HCT116 (cell line): ENCODE data around the gene SUCNR1. TPM values are rescaled to one million over a fixed set of nuclear protein-coding genes. Genes with fewer than 3 reads are reported as not detected.

Source experiments
- ATAC-seq: fragments of 200-7000 bp; cut with Tn5 transposase; 2 replicates; pipeline ENCODE4 v1.9.1; 2020; ENCODE audit warnings: mild to moderate bottlenecking, moderate library complexity
- BruUV-seq: library from RNA; stranded (reverse); fragments of 400-500 nt; replicated peaks from 2 replicates; lab custom pipeline; 2021; lab: Mats Ljungman, UMichigan
- CTCF ChIA-PET: fragments of 300-600 bp; sonication (Branson Sonifier 250); formaldehyde crosslinking; loops from one replicate; lab custom pipeline; 2021; ENCODE audit warnings: antibody characterized with exemption; lab: Charles Lee
- POLR2A ChIA-PET: fragments of 300-600, 350-600 bp; sonication (Branson Sonifier 250); formaldehyde crosslinking; loops from one replicate; lab custom pipeline; 2021; ENCODE audit warnings: antibody characterized with exemption; lab: Charles Lee
- RAD21 ChIA-PET, 2 experiments: fragments of 300-600 bp; sonication (Branson Sonifier 250); formaldehyde crosslinking; loops; one replicate each; lab custom pipeline; 2023; ENCODE audit warnings: low total read pairs in 2 of 2; ENCODE audit not compliant: uncharacterized antibody in 2 of 2, unreplicated experiment in 2 of 2, low non-redundant PET in 1 of 2; lab: Charles Lee
- DNase-seq: peaks from one replicate; pipeline ENCODE4 v3.0.0-alpha.2; 2010; ENCODE audit warnings: low read depth, low spot score
- H2AFZ ChIP-seq: fragments of 200-600 bp; shearing (Covaris generic), sonication (generic); 2 replicates; pipeline ENCODE4 v1.6.1; 2017; ENCODE audit warnings: low read depth, mixed run types, mixed read lengths, antibody characterized with exemption, low read length; ENCODE audit not compliant: poor library complexity, severe bottlenecking
- H3K27ac ChIP-seq: 2 replicates; pipeline ENCODE4 v1.5.1; 2012; ENCODE audit warnings: low read depth, low read length
- H3K27me3 ChIP-seq: fragments of 200-600 bp; sonication (generic); 2 replicates; pipeline ENCODE4 v1.6.1; 2016; ENCODE audit warnings: mixed run types, low read length, mixed read lengths; ENCODE audit not compliant: insufficient read depth
- H3K36me3 ChIP-seq, 2 experiments: fragments of 200-500 bp in 1 of 2; fragments of 200-600 bp in 1 of 2; sonication (Bioruptor generic) in 1 of 2; sonication (generic) in 1 of 2; 2 replicates each; pipeline versions ENCODE4 v1.5.1 to v1.6.1; 2014 to 2016; ENCODE audit warnings: low read length in 2 of 2, inconsistent platforms in 1 of 2, mixed read lengths in 1 of 2, mixed run types in 1 of 2; ENCODE audit not compliant: insufficient read depth in 2 of 2, control insufficient read depth in 1 of 2
- H3K4me1 ChIP-seq, 2 experiments: fragments of 200-600 bp in 1 of 2; sonication (generic) in 1 of 2; 2 replicates each; pipeline versions ENCODE4 v1.5.1 to v1.6.1; 2012 to 2017; ENCODE audit warnings: low read length in 2 of 2, inconsistent platforms in 1 of 2, mild to moderate bottlenecking in 1 of 2, mixed read lengths in 1 of 2, mixed run types in 1 of 2, moderate library complexity in 1 of 2; ENCODE audit not compliant: insufficient read depth in 2 of 2, control insufficient read depth in 1 of 2
- H3K4me2 ChIP-seq: fragments of 200-600 bp; sonication (generic); 2 replicates; pipeline ENCODE4 v1.6.1; 2017; ENCODE audit warnings: mixed run types, low read length, mixed read lengths
- H3K4me3 ChIP-seq, 2 experiments: fragments of 200-600 bp in 1 of 2; sonication (generic) in 1 of 2; replicated peaks in 1 of 2; 2 replicates each; pipeline ENCODE4 v1.5.1; 2011 to 2016; ENCODE audit warnings: low read length in 2 of 2, control low read depth in 1 of 2, low read depth in 1 of 2, mild to moderate bottlenecking in 1 of 2, mixed read lengths in 1 of 2, mixed run types in 1 of 2
- H3K79me2 ChIP-seq: fragments of 200-600 bp; sonication (generic); 2 replicates; pipeline ENCODE4 v1.6.1; 2017; ENCODE audit warnings: mild to moderate bottlenecking, mixed run types, low read length, moderate library complexity, mixed read lengths; ENCODE audit not compliant: insufficient read depth
- H3K9ac ChIP-seq: fragments of 200-600 bp; sonication (generic); 2 replicates; pipeline ENCODE4 v1.6.1; 2016; ENCODE audit warnings: low read length, mixed read lengths
- H3K9me2 ChIP-seq: fragments of 200-600 bp; sonication (generic), shearing (Covaris generic); 2 replicates; pipeline ENCODE4 v1.6.1; 2017; ENCODE audit warnings: mixed run types, mild to moderate bottlenecking, moderate library complexity; ENCODE audit not compliant: insufficient read depth
- H3K9me3 ChIP-seq, 2 experiments: fragments of 200-500 bp in 1 of 2; fragments of 200-600 bp in 1 of 2; sonication (Bioruptor generic) in 1 of 2; sonication (generic) in 1 of 2; 2 replicates each; pipeline ENCODE4 v1.6.1; 2014 to 2017; ENCODE audit warnings: low read length in 2 of 2, mixed read lengths in 2 of 2, inconsistent platforms in 1 of 2, low read depth in 1 of 2, mild to moderate bottlenecking in 1 of 2, mixed run types in 1 of 2, moderate library complexity in 1 of 2; ENCODE audit not compliant: control insufficient read depth in 1 of 2, insufficient read depth in 1 of 2
- H4K20me1 ChIP-seq: fragments of 200-600 bp; sonication (generic), shearing (Covaris generic); 2 replicates; pipeline ENCODE4 v1.6.1; 2017; ENCODE audit warnings: mixed run types, mild to moderate bottlenecking, moderate library complexity; ENCODE audit not compliant: insufficient read depth
- CBX3 ChIP-seq: IDR thresholded peaks from 2 replicates; pipeline ENCODE4 v1.6.1; 2012; ENCODE audit warnings: low read depth
- CEBPB ChIP-seq: IDR thresholded peaks from 2 replicates; pipeline ENCODE4 v1.6.1; 2012; ENCODE audit warnings: low read depth
- CTCF ChIP-seq, 3 experiments: fragments of 200-600 bp in 1 of 3; sonication (generic) in 1 of 3; IDR thresholded peaks in 2 of 3; conservative IDR thresholded peaks in 1 of 3; 2 replicates each; pipeline ENCODE4 v1.5.1; 2012 to 2017; ENCODE audit warnings: low read depth in 2 of 3, low read length in 2 of 3, antibody characterized with exemption in 1 of 3, borderline replicate concordance in 1 of 3, control low read depth in 1 of 3, mild to moderate bottlenecking in 1 of 3, mixed read lengths in 1 of 3, mixed run types in 1 of 3, moderate library complexity in 1 of 3; ENCODE audit not compliant: insufficient read depth in 1 of 3
- EGR1 ChIP-seq: IDR thresholded peaks from 2 replicates; pipeline ENCODE4 v1.6.1; 2012; ENCODE audit warnings: low read depth
- EZH2 ChIP-seq: fragments of 200-600 bp; sonication (generic); IDR thresholded peaks from 2 replicates; pipeline ENCODE4 v1.6.1; 2017; ENCODE audit warnings: antibody characterized with exemption, mixed run types
- EZH2phosphoT487 ChIP-seq: fragments of 200-600 bp; IDR thresholded peaks from 2 replicates; pipeline ENCODE4 v1.6.1; 2018; ENCODE audit warnings: antibody characterized with exemption, borderline replicate concordance
- FOSL1 ChIP-seq: IDR thresholded peaks from 2 replicates; pipeline ENCODE4 v1.6.1; 2012; ENCODE audit warnings: low read depth
- JUND ChIP-seq: IDR thresholded peaks from 2 replicates; pipeline ENCODE4 v1.6.1; 2012
- POLR2AphosphoS5 ChIP-seq: IDR thresholded peaks from 2 replicates; pipeline ENCODE4 v1.6.1; 2011; ENCODE audit warnings: mild to moderate bottlenecking, low read depth, low read length, moderate library complexity
- SIN3A ChIP-seq: IDR thresholded peaks from 2 replicates; pipeline ENCODE4 v1.6.1; 2012; ENCODE audit warnings: low read depth
- SP1 ChIP-seq: IDR thresholded peaks from 2 replicates; pipeline ENCODE4 v1.6.1; 2012; ENCODE audit warnings: low read depth
- SRF ChIP-seq: IDR thresholded peaks from 2 replicates; pipeline ENCODE4 v1.6.1; 2012; ENCODE audit warnings: low read depth
- TCF7L2 ChIP-seq: IDR thresholded peaks from 2 replicates; pipeline ENCODE4 v1.7.0; 2011; ENCODE audit warnings: borderline replicate concordance, inconsistent platforms; ENCODE audit not compliant: insufficient read depth, insufficient read length; ENCODE audit errors: extremely low read depth
- YY1 ChIP-seq: IDR thresholded peaks from 2 replicates; pipeline ENCODE4 v1.6.1; 2011; ENCODE audit warnings: low read length, low read depth, moderate library complexity, mild to moderate bottlenecking; ENCODE audit not compliant: insufficient replicate concordance; ENCODE audit errors: extremely low read depth
- ZNF274 ChIP-seq: fragments of 200-500 bp; sonication (Bioruptor generic); IDR thresholded peaks from 2 replicates; pipeline ENCODE4 v1.6.1; 2014; ENCODE audit warnings: mild to moderate bottlenecking, low read depth, low read length, inconsistent platforms
- intact Hi-C: fragments of 100-400 bp; cut with micrococcal nuclease; formaldehyde crosslinking; loops from 2 replicates; pipeline ENCODE4 v1.10.0; 2022
- total RNA-seq: library from RNA; stranded (reverse); gene quantifications from one replicate; pipeline ENCODE4 v1.2.1, GENCODE V29; 2021; ENCODE audit not compliant: unreplicated experiment
- TF ChIP-seq, protein P1 (sequence below): IDR thresholded peaks from 2 replicates; pipeline ENCODE4 v1.6.1; 2012

Gene SUCNR1
- total RNA-seq, 1 experiment from 2014 or later: 0.17 TPM

GRCh38 chr3:151859905-151860304, 13.5 kb upstream of the SUCNR1 start:
- DNase-seq (no peak), ATAC-seq (no peak)
- intact Hi-C loops: no loop called here
- Histone ChIP-seq H4K20me1 (no peaks in the 10 kb centered on the region), H3K9me2 (no peaks in the 10 kb centered on the region), H3K4me3 (no peak overlapping the region), H3K4me2 (no peak overlapping the region), H3K79me2 (no peaks in the 10 kb centered on the region), H3K27me3 (no peaks in the 10 kb centered on the region), H3K4me1 (peaks cover 4 to 18% of the 10 kb centered on the region in 2 experiments; a peak in 3 of 4 replicates), H3K9ac (no peak overlapping the region), H3K27ac (no peak overlapping the region), H3K36me3 (no peaks in the 10 kb centered on the region), H2AFZ (no peak overlapping the region), H3K9me3 (no peaks in the 10 kb centered on the region)
- RAD21 ChIA-PET: no interaction called here
- no peak for TF ChIP-seq TCF7L2
- BruUV-seq: no TSS peak
- POLR2A ChIA-PET: no interaction called here
- CTCF ChIA-PET: no interaction called here

DNA sequence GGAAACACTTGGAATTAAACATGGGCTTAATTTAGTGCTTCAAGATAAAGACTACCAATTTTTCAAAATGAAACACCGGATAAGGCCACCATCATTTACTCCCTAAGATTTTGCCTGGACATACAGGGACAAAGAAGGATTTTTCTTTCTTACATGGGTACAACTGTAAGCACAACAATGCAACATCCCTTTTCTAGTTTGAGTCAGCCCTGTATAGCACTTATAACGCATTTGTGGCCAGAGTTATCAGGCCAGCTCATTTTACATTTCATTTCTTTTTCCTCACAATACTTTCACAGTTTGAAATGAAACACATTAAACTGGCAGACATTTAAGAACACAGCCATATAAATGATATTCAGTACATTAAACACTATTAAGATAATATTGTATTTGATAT, 9.8 kb upstream of the SUCNR1 start:
- CTCF ChIA-PET: no interaction called here
- ATAC-seq: no peak

More for the DNA sequence above, 9.8 kb upstream of the SUCNR1 start:
- Histone ChIP-seq H3K4me2 (peak overlapping the region; percentile 8; the same call in 1 of the 2 replicates), H3K4me3 (no peak overlapping the region), H3K79me2 (no peaks in the 10 kb centered on the region), H3K36me3 (no peaks in the 10 kb centered on the region), H3K4me1 (peaks cover 9 to 22% of the 10 kb centered on the region in 2 experiments), H3K27ac (no peak overlapping the region), H4K20me1 (no peaks in the 10 kb centered on the region), H2AFZ (peak overlapping the region; percentile 44), H3K27me3 (no peaks in the 10 kb centered on the region), H3K9ac (no peak overlapping the region), H3K9me3 (no peaks in the 10 kb centered on the region), H3K9me2 (no peaks in the 10 kb centered on the region)
- RAD21 ChIA-PET: no interaction called here
- POLR2A ChIA-PET: no interaction called here
- BruUV-seq: no TSS peak
- TF ChIP-seq ZNF274 (no peak), SP1 (no peak), CBX3 (no peak), JUND (no peak), EGR1 (no peak), YY1 (no peak), SRF (no peak), CTCF (IDR thresholded peaks at IDR 0.05 in 2 of 3, conservative IDR thresholded peaks at IDR 0.05 in 1 of 3; ENCODE audit: borderline replicate concordance in 1 of 3, insufficient read depth in 1 of 3, low read depth in 2 of 3, low read length in 2 of 3) (no peak), CEBPB (no peak), EZH2 (no peak), EZH2phosphoT487 (no peak), FOSL1 (no peak), SIN3A (no peak), TCF7L2 (no peak), POLR2AphosphoS5 (no peak)
- TF ChIP-seq, protein P1, sequence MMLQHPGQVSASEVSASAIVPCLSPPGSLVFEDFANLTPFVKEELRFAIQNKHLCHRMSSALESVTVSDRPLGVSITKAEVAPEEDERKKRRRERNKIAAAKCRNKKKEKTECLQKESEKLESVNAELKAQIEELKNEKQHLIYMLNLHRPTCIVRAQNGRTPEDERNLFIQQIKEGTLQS: no peak
- no peak for DNase-seq
- intact Hi-C loops: no loop called here
